Mesenteric fat pad (tissue), 1 donor: ENCODE results near the gene COA3. TPM values are rescaled to one million over a fixed set of nuclear protein-coding genes. Genes with fewer than 3 reads are reported as not detected.

ENCODE experiments used
- DNase-seq: peaks from one replicate; pipeline ENCODE4 v3.0.0-alpha.2; 2020; ENCODE audit warnings: low spot score
- long read RNA-seq: library from polyadenylated mRNA; unstranded; transcript quantifications from one replicate; pipeline ENCODE4 v2.0.0, GENCODE V29; 2020
- total RNA-seq: library from RNA; stranded (reverse); fragmentation: NEBNext Ultra II Directional; extraction: Animal tissue kit (Norgen Biotek cat#: 25700); gene quantifications from one replicate; pipeline ENCODE4 v1.2.1, GENCODE V29; 2021
- donor health status: DM: yes; HTN: yes; CAD: no.

COA3 gene, protein sequence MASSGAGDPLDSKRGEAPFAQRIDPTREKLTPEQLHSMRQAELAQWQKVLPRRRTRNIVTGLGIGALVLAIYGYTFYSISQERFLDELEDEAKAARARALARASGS
- total RNA-seq: 56.7 TPM
- long read RNA-seq, transcript COA3-201 (2 exons, 771 nt): major isoform, 21 of 26 reads
- long read RNA-seq, partial matches to known transcripts: 0 of 26 reads
- long read RNA-seq, other reads (novel, unspliced or antisense): 5 of 26 reads

GRCh38 chr17:42798383-42799380 is at the start of gene COA3, which contains the start of gene CNTD1:
COA3 (minus strand) TSS chr17:42798704; CDS start chr17:42798681, 23 bp downstream.
CNTD1 (plus strand) TSS chr17:42798861; CDS start chr17:42799068, 207 bp downstream.
- DNase-seq: peak; percentile 95

GRCh38 chr17:42848093-42848492 is 49.6 kb upstream of the COA3 start:
- DNase-seq: no peak

GRCh38 chr17:42846594-42847280 is 48.2 kb upstream of the COA3 start:
- peak; percentile 49 for DNase-seq

DNA sequence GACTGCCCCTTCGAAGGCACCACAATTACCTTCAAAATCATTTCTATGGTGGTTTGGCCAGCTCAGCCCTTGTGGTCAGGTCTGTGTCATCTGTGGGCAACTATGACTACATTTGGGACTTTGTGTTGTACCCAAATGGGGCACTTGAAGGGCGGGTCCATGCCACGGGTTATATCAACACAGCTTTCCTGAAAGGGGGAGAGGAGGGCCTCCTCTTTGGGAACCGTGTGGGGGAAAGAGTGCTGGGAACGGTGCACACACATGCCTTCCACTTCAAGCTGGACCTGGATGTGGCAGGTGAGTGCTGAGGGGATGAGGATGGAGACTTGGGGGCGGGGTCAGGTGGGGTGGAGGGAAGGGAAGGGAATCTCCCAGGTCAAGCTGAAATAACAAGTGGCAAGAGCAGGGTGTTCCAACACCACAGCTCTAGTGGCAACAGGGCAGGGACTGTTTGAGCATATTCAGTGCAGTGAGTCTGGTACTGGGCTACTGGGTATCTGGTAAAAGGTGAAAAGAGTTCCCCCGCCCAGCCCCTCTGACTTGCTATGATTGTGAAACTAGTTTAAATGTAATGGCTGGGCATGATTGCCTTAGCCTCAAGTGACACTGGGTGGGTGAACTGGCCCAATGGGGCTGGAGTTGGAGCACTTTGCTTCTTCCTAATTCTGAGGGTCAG is 47.6 kb upstream of the COA3 start:
- DNase-seq: peak; percentile 82

DNA sequence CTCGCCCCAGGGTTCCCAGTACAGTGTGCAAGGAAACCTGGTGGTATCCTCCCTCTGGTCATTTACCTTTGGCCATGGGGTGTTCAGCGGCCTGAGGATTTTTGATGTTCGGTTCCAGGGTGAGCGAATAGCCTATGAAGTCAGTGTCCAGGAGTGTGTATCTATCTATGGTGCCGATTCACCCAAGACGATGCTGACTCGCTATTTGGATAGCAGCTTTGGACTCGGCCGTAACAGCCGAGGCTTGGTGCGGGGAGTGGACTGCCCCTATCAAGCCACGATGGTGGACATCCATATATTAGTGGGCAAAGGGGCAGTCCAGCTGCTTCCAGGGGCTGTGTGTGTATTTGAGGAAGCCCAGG is 47.0 kb upstream of the COA3 start:
- DNase-seq: peak; percentile 71

DNA sequence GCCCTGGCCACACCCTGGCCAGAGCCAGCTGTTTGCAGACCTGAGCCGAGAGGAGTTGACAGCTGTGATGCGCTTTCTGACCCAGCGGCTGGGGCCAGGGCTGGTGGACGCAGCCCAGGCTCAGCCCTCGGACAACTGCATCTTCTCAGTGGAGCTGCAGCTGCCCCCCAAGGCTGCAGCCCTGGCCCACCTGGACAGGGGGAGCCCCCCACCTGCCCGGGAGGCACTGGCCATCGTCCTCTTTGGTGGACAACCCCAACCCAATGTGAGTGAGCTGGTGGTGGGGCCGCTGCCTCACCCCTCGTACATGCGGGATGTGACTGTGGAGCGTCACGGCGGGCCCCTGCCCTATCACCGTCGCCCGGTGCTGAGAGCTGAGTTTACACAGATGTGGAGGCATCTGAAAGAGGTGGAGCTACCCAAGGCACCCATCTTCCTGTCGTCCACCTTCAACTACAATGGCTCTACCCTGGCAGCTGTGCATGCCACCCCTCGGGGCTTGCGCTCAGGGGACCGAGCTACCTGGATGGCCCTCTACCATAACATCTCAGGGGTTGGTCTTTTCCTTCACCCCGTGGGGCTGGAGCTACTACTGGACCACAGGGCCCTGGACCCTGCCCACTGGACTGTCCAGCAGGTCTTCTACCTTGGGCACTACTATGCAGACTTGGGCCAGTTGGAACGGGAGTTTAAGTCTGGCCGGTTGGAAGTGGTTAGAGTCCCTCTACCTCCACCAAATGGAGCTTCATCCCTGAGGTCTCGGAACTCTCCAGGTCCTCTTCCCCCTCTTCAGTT is 46.5 kb upstream of the COA3 start:
- peak; percentile 85 for DNase-seq

DNA sequence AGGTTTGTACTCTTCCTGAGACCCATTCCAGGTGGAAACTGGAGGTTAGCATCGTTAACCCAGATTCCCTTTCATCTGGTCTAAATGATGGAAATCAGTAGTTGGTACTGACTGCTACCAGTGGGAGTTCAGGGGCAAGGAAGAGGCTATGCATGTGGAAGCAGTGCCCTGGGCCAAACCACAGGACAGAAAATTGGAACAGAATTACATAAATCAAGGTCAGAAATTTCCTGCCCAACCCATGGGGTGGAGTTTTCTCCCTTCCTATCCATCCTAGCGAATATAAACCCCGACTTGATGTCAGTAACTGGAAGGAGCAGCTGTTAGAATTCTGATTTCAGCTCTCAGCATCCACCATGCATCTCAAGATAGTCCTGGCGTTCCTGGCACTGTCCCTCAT is 45.8 kb upstream of the COA3 start, which contains the start of gene AOC2:
Gene AOC2 (plus strand): TSS at position 310 of the 400 bp plus-strand sequence. CDS start 47 bp downstream, at position 357.
- DNase-seq: no peak

DNA sequence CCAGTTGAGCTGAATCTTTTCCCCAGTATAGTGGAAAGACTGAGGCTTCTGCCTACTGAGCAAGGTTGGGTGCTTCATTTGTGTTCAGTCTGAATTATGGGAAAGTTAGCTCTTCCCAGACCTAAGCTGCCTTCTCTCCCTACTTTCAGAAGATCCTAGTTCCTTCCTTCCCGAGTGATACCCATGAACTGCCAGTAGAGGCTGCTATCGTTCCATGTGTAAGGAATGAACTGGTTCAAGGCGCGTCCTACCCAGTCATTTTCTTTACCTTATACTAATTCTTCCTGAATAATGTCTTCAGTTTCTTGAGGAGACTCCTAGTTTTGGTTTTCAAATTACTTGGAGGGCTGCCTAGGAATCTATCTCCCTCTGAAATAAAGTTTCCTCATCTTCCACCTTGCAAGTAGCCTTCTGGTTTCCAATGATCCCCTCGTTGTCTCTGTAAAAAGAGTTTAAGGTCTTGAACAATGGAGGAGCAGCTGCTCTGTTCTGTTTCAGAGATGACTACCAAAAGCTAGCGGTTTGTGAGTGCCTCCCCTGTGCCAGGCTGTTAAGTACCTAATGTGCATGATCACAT is 44.9 kb upstream of the COA3 start:
- no peak for DNase-seq

DNA sequence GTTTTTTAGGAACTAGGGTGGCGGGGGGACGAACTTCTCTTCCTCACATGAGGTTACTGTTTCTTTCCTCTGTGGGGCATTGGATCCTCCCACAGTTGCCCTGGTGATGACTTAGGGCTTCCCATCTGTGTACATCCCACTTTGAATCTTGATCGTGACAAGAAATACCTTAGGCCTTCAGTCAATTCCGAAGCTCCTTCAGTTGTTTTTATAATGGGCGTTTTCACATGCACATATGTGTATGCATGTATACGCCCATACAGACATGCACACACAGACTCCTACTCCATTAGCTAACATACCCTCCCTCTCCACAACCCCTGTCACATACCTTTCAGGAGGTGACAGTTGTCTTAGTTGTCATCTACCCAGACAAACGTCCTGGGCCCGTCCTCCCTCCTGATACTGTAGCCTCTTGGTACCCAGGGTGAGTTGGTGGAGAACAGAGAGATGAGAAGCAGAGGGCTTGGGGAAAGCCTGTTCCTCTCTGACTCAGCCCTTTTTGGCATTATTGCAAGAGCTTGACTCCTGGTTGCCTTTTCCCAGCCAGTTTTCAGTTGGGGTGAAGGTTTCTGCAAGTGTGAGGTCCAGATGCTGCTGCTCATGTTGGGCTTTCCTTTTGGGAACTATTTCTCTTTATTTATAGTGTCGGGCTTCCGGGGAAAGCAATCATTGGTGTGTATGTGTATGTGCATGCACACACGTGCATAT is 43.6 kb upstream of the COA3 start:
- DNase-seq: no peak

- no peak for DNase-seq
These were observed 37.2 kb upstream of the COA3 start for GRCh38 chr17:42835732-42836131.

DNA sequence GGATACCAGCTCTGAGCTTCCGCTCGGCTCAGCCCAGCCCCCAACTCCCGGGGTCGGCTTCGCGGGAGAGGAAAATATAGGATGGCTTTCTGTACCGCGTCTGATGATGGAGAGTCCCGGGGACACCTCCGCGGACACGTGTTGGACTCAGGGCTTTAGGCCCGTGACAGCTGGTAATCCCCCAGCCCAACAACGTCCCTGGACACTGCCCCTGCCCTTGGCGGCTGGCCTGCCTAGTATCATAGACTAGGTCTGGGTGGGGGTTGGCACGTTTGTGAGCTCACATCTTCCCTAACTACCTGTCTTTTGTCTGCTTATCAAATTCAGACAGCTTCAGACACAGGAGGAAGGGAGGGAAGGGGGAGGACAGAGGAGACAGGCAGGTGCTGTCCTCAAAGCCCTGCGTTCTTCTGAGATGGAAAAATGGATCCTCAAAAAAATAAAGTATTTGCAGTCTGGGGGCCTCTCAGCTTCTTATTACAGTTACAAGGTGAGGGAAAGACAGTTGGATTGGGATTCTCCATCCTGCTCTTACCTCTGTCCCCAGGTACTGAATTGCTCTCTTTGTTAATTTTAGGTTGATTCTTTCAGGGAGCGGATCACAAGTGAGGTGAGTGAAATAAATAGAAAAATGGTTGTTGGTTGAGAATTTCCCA is 35.4 kb upstream of the COA3 start:
- no peak for DNase-seq

DNA sequence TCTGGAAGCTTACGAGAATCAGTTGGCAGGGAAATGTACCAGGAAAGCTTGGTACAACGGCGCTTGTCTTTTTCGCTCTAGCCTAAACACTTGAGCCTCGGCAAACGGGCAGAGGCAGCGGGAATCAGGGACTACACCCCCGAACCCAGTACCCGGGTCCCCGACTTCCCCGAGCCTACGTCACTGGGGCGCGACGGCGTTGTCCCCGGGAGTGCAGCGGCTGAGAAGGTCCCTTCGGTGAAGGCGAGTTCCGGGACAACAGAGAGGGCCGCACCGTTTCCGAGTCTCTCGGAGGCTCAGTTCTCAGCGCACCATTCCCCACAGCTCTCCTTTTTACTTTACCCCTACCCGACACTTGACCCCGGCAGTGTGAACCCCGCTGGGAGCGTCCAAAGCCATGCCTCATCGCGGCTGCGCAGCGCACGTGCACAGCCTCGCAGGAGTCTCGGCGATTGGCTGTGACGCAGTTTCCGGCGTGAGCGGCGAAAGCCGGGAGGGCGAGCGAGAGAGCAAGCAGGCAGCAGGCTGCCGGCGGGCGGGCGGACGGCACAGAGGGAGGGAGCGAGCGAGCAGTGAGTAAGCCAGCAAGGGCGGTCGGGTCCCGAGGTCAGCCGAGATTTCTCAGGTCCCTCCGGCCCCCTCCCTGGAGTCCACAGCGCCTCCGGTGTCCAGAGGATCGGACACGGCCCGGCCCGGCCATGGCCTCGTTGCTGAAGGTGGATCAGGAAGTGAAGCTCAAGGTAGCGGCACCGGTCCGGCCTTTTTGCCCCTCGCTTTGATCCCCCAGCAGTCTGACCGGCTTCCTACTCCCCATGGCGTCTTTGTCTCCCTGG is 34.6 kb upstream of the COA3 start, which contains the start of gene PSME3:
Gene PSME3 (plus strand): TSS at position 464 of the 833 bp plus-strand sequence. CDS start 235 bp downstream, at position 699.
- peak; percentile 97 for DNase-seq

DNA sequence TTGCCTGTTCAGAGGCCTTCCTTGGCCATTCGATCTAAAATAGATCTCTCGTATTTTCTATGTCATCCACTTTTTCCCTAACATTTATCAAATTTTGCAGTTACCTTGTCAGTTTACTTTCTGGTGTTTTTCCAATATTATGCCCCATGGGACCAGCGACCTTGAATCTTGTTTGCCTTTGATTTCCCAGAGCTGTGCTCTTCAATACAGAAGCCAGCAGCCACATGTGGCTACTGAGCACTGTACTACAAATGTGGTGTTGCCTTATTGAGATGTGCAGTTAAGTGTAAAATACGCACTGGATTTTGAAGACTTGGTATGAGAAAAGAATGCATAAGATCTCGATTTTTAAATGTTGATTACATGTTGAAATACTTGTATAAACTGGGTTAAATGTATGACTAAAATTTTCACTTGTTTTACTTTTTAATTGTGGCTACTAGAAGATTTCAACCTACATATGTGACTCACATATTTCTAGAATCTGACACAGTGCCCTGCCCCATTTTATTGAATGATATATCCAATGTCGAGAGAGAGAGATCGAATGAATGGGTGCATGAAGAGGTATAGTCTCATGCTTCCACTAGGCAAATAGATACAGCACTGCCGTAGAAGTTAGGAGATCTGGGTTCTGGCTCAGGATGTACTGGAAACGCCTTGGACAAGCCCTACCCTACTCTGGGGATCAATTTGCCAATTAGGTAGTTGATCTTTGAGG is 33.9 kb upstream of the COA3 start:
- no peak for DNase-seq

DNA sequence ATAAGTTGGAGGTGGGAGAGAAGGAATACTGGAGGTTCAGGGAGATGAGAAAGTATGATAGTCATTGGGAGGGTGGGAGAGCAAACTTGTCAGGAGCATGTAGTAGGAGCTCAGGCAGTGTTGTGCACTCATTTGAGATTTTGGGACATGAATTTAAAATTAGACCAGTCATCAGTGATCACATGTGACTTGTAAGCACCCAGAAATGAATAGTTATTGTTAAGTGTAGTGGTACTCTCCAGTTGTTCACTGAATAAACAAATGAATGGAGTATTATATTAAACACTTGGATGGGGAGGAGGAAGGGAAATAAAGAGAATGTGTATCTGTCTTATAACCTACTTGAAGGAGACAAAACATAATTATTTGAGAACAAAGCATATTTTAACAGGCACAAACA is 32.5 kb upstream of the COA3 start:
- no peak for DNase-seq

- DNase-seq: no peak
These were observed 29.0 kb upstream of the COA3 start for GRCh38 chr17:42827472-42827871.

GRCh38 chr17:42821176-42821575 is 22.7 kb upstream of the COA3 start:
- no peak for DNase-seq
